Activated naive CD8-positive, alpha-beta T cell treated with anti-CD3 and anti-CD28 coated beads, Interleukin-2, amount 10 ng/mL, durations not matched to agents 7 days and 5 days (primary cell): ENCODE results near the gene SHISA7. TPM values are rescaled to one million over a fixed set of nuclear protein-coding genes. Genes with fewer than 3 reads are reported as not detected.

Source experiments
- ATAC-seq: fragments of 150-1000 bp; cut with Tn5 transposase; one replicate; pipeline ENCODE4 v1.10.0; 2021; ENCODE audit warnings: low read depth, moderate library complexity
- POLR2A ChIA-PET: fragments of 350-600 bp; sonication (Branson Sonifier 250); formaldehyde crosslinking; loops from one replicate; lab custom pipeline; 2021; ENCODE audit warnings: antibody characterized with exemption; lab: Charles Lee
- DNase-seq: peaks from one replicate; pipeline ENCODE4 v3.0.0; 2021
- H3K27ac Mint-ChIP-seq: one replicate; pipeline ENCODE4 v1.8.0; 2022; ENCODE audit warnings: mild to moderate bottlenecking, mixed read lengths
- H3K27me3 Mint-ChIP-seq: one replicate; pipeline ENCODE4 v1.8.0; 2022; ENCODE audit warnings: mild to moderate bottlenecking, moderate library complexity, mixed read lengths
- H3K36me3 Mint-ChIP-seq: one replicate; pipeline ENCODE4 v1.8.0; 2021; ENCODE audit warnings: mild to moderate bottlenecking, mixed read lengths
- H3K4me1 Mint-ChIP-seq: one replicate; pipeline ENCODE4 v1.8.0; 2021; ENCODE audit warnings: mixed read lengths
- H3K4me3 Mint-ChIP-seq: one replicate; pipeline ENCODE4 v1.8.0; 2022; ENCODE audit warnings: mild to moderate bottlenecking, moderate library complexity, mixed read lengths
- H3K9me3 Mint-ChIP-seq: one replicate; pipeline ENCODE4 v1.8.0; 2021; ENCODE audit warnings: mixed read lengths
- total RNA-seq, 2 experiments: library from RNA; stranded (reverse); gene quantifications; one replicate each; pipeline ENCODE4 v1.2.3, GENCODE V29; 2021

SHISA7 gene
- total RNA-seq, 2 experiments from 2014 or later: not detected

DNA sequence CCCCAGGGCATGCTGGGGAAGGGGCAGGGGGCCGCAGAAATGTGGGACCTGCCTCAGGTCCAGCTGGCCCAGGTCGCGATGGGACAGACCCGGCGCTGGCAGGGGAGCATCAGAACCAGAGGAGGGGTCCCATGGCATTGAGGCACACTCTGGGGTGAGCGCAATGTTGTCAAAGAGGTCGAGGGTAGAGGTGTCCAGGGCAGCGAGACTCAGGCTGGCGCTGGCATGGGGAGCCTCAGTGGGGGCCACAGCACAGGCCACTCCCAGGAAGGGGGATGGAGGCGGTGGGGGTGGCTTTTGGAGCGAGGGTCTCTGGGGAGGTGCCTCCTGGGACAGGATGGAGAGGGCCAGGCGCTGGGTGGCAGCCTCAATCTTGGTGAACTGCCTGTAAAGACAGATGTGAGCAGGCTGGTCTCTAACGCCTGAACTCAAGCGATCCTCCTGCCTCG, 20.5 kb upstream of the SHISA7 start:
- peaks cover 4% of the 10 kb centered on the region for H3K27me3 Mint-ChIP-seq
- no peak for ATAC-seq
- POLR2A ChIA-PET: no interaction called here
- no peak overlapping the region for H3K4me3 Mint-ChIP-seq
- no peaks in the 10 kb centered on the region for H3K9me3 Mint-ChIP-seq
- DNase-seq: no peak
- no peaks in the 10 kb centered on the region for H3K36me3 Mint-ChIP-seq
- peaks cover 16% of the 10 kb centered on the region for H3K4me1 Mint-ChIP-seq
- H3K27ac Mint-ChIP-seq: no peak overlapping the region

DNA sequence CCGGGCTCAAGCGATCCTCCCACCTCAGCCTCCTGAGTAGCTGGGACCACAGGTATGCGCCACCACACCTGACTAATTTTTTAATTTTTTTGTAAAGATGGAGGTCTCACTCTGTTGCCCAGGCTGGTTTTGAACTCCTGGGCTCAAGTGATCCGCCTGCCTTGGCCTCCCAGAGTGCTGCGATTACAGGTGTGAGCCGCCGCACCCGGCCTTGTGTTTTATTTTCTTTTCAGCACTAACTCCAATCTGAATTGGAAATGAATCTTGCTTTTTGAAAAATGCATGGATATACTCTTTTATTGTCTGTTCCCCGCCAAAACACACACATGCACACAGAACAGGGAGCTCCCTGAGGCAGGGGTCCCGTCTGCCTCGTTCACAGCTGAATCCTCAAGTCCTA, 19.6 kb upstream of the SHISA7 start:
- POLR2A ChIA-PET: interaction anchor here (1.2 kb wide), 1 partner anchor 24 kb away, joined by 3 read pairs; no protein-coding TSS in a partner anchor
- peak overlapping the region; percentile 94 for H3K4me3 Mint-ChIP-seq
- ATAC-seq (no peak), DNase-seq (no peak)
- H3K27me3 Mint-ChIP-seq: peaks cover 4% of the 10 kb centered on the region
- no peaks in the 10 kb centered on the region for H3K36me3 Mint-ChIP-seq
- peak overlapping the region; percentile 33 for H3K27ac Mint-ChIP-seq
- H3K9me3 Mint-ChIP-seq: no peaks in the 10 kb centered on the region
- H3K4me1 Mint-ChIP-seq: peaks cover 15% of the 10 kb centered on the region

DNA sequence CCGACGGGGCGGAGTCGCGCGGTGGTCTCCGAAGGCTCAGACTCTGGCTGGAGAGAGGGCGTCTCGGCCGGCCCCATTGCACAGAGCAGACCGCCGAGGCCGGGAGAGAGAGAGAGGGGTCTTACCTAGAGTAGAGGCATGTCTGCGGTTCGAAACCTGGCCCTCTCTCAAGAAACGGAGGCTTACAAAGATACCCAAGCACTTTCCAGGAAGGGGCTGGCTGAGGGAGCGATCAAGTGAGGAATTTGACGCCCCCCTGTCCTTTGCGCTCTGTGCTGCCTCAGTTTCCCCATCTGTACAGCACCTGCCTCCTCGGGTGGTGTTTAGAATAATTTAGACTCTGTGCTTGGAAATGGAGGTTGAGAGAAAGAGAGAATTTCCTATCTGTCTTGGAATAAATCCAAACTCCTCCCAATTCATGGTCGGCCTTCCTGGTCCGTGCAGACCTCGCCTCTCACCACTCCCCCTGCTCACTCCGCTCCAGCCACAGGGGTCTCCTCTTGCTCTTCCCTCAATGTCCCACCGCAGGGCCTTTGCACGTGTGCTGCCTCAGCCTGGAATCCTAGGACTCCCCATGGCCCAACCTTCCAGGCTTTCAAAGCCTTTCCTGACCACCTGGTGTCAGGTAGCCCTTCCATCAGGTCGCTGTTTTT, 19.0 kb upstream of the SHISA7 start:
- H3K4me1 Mint-ChIP-seq: peaks cover 15% of the 10 kb centered on the region
- no peaks in the 10 kb centered on the region for H3K36me3 Mint-ChIP-seq
- ATAC-seq (no peak), DNase-seq (peak; percentile 37)
- no peaks in the 10 kb centered on the region for H3K9me3 Mint-ChIP-seq
- POLR2A ChIA-PET: interaction anchor here (0.6 to 1.2 kb wide), 12 partner anchors 14 to 208 kb away, joined by 3 to 18 read pairs (median 4); partner anchors contain the start of genes FIZ1, KMT5C, TMEM238 and U2AF2
- peak overlapping the region; percentile 94 for H3K4me3 Mint-ChIP-seq
- peak overlapping the region; percentile 95 for H3K27ac Mint-ChIP-seq
- peaks cover 4% of the 10 kb centered on the region for H3K27me3 Mint-ChIP-seq

DNA sequence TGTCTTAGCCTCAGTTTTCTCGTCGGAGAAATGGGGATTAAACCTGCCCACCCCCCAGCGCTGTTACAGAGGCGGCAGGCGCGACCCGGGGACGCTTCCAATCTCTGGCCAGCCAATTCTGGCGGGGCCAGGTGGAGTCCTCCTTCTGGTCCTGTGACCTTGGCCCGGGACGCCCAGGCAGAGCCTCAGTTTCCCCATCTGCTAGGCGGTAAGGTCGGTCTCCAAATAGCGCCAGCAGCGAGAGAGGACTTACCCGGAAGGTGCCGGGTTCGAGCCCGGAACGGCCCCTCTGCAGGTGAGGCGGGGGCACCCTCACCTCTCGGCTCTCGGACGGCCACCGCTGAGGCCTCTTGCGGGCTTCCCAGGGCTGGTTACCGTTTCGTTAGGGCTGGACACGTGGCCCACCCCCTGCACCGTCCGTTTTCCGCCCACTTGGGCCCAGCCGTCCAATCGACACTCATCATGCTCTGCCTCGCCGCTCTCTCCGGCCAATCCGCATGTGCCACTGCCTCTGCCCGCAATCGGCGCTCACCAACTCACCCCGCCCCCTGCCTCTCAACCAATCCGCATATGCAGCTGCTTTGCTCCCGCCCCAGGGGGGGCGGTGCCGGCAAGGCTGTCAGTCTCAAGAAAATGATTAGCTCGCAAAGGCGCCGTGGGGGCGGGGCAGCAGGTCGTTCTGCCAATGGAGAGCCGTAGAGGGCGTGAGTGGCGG, 18.3 kb upstream of the SHISA7 start, which contains the start of gene ISOC2:
Gene ISOC2 (minus strand): TSS at position 384 of the 715 bp plus-strand sequence. CDS start 5,156 bp downstream, outside the sequence.
- peaks cover 15% of the 10 kb centered on the region for H3K4me1 Mint-ChIP-seq
- H3K27me3 Mint-ChIP-seq: peaks cover 4% of the 10 kb centered on the region
- ATAC-seq (peak; percentile 98), DNase-seq (peak; percentile 100)
- peak within 1 kb of the TSS; percentile 95 for H3K27ac Mint-ChIP-seq
- POLR2A ChIA-PET: interaction anchor here (0.6 to 1.2 kb wide), 12 partner anchors 15 to 207 kb away, joined by 3 to 18 read pairs (median 4); partner anchors contain the start of genes FIZ1, KMT5C, TMEM238 and U2AF2
- H3K36me3 Mint-ChIP-seq: no peaks in the 10 kb centered on the region
- peak within 1 kb of the TSS; percentile 94 for H3K4me3 Mint-ChIP-seq
- no peaks in the 10 kb centered on the region for H3K9me3 Mint-ChIP-seq

DNA sequence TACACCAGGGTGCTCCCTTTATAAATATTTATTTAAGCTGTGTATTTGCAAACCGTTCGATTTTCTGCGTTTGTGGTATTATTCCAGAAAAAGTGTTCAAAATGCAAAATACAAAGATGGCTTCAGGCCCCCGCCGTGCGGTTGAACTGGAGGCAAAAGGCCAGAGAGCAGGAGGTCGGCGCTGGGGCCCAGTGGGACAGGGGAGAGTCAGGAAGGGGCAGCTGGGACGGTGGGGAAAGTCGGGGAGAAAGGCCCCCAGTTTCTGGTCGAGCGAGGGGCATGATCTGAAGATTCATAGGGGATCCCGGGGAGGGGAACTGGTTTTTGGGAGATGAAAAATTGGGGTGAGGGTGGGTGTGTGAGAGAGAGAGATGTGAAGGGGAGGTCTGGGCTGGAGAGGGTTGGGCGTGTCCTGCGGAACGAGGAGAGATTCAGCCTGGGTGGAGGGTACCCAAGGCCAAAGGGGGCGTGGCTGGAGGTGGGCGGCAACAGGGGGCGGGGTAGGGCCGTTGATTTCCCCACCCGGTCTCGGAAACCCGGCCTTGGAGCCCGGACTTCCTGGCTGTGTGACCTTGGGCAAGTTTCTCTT, 17.7 kb upstream of the SHISA7 start:
- Mint-ChIP-seq H3K4me1 (peaks cover 15% of the 10 kb centered on the region), H3K36me3 (no peaks in the 10 kb centered on the region), H3K27me3 (peaks cover 2% of the 10 kb centered on the region), H3K27ac (peak overlapping the region; percentile 95), H3K4me3 (peak overlapping the region; percentile 94), H3K9me3 (no peaks in the 10 kb centered on the region)
- POLR2A ChIA-PET: no interaction called here
- DNase-seq: no peak
- ATAC-seq: no peak

DNA sequence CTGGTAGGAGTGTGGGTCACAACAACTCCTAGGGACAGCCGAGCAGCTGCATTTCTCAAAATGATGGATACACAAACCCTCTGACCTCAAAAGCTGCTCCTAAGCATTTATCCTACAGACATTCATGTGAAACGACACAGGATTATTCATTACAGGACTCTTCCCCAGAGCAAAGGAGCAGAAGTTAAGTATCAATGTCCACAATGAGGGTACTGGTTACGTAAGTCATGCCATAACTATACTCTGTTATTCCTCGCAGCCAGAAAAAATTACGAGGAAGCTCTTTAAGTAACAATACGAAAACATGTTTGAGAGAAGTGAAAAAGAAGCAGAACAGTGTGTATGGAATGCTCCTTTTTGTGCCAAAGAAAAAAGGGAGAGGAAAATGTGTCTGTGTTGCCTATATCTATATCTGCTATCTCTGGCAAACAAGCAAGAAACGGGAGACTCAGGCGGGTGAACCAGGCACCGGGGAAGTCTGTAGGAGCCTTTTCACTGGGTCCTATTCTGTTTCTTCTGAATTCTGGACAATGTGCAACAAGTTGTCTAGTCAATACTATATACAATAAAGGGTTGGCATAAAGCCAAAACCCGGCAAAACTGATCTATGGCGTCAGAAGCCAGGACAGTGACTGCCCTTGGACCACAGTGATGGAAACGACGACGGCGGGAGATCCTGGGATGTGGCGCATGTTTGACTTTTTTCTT, 17.0 kb upstream of the SHISA7 start:
- peak overlapping the region; percentile 94 for H3K4me3 Mint-ChIP-seq
- ATAC-seq (no peak), DNase-seq (no peak)
- POLR2A ChIA-PET: interaction anchor here (0.5 kb wide), 1 partner anchor 47 kb away, joined by 7 read pairs; no protein-coding TSS in a partner anchor
- no peaks in the 10 kb centered on the region for H3K36me3 Mint-ChIP-seq
- H3K9me3 Mint-ChIP-seq: no peaks in the 10 kb centered on the region
- H3K4me1 Mint-ChIP-seq: peaks cover 15% of the 10 kb centered on the region
- peaks cover 2% of the 10 kb centered on the region for H3K27me3 Mint-ChIP-seq
- no peak overlapping the region for H3K27ac Mint-ChIP-seq

DNA sequence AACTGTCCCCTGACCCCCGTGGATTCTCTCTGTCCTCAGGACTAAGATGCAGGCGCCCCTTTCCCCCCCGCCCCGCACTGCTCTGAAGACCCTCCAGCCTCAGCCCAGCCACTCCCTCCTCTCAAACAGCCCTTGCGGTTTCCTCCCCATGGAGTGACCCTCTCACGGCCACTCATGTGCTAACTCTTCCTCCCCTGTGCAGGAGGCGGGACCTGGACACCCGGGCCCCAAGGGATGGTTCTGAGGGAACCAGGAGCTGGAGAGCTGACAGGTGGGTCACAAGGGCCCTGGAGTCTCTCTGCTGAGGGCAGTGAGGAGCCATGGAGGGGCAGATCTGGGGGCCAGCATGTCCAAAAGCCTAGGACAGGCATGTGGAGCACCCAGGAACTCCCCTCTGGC, 16.4 kb upstream of the SHISA7 start:
- DNase-seq: no peak
- Mint-ChIP-seq H3K9me3 (no peaks in the 10 kb centered on the region), H3K27ac (no peak overlapping the region)

DNA sequence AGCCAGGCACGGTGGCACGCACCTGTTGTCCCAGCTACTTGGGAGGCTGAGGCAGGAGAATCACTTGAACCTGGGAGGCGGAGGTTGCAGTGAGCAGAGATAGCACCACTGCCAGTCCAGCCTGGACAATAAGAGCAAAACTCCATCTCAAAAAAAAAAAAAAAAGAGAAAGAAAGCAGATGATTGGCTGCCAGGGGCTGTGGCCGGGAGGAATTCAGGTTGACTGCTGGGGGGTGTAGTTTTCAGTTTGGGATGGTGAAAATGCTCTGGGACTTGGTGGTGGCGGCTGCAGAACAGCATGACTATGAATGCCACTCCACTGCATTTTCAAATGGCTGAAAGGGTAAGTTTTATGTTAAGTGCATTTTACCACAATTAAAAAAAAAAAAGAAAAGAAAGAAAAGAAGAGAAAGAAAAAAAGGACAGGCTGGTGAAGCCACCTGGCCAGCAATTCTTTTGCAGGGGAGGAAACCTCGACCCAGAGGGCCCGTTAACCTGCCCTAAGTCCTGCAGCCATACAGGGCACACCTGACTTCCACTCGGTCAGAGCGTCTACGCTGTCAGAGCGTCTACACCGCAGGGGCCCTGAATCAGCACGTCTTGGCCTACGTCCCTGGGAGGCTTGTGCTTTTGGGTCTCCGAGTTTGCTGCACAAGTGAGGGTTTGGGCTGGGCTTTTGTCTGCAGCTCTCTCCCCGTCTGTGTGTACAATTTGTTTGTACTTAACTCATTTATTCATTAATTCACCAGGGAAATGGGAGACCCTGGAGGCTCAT, 14.8 kb upstream of the SHISA7 start:
- no peak overlapping the region for H3K4me3 Mint-ChIP-seq
- no peaks in the 10 kb centered on the region for H3K9me3 Mint-ChIP-seq
- no peak overlapping the region for H3K27ac Mint-ChIP-seq
- peaks cover 8% of the 10 kb centered on the region for H3K36me3 Mint-ChIP-seq
- DNase-seq (no peak), ATAC-seq (no peak)
- POLR2A ChIA-PET: interaction anchor here (0.6 kb wide), 1 partner anchor 12 kb away, joined by 4 read pairs; no protein-coding TSS in a partner anchor
- H3K27me3 Mint-ChIP-seq: peaks cover 9% of the 10 kb centered on the region
- H3K4me1 Mint-ChIP-seq: peaks cover 16% of the 10 kb centered on the region

More for the DNA sequence above, 16.4 kb upstream of the SHISA7 start:
- H3K4me1 Mint-ChIP-seq: peaks cover 15% of the 10 kb centered on the region
- H3K27me3 Mint-ChIP-seq: peaks cover 2% of the 10 kb centered on the region
- peaks cover 3% of the 10 kb centered on the region for H3K36me3 Mint-ChIP-seq
- POLR2A ChIA-PET: interaction anchor here (0.5 kb wide), 2 partner anchors 47 to 56 kb away, joined by 3 to 7 read pairs; no protein-coding TSS in a partner anchor
- H3K4me3 Mint-ChIP-seq: no peak overlapping the region
- no peak for ATAC-seq

DNA sequence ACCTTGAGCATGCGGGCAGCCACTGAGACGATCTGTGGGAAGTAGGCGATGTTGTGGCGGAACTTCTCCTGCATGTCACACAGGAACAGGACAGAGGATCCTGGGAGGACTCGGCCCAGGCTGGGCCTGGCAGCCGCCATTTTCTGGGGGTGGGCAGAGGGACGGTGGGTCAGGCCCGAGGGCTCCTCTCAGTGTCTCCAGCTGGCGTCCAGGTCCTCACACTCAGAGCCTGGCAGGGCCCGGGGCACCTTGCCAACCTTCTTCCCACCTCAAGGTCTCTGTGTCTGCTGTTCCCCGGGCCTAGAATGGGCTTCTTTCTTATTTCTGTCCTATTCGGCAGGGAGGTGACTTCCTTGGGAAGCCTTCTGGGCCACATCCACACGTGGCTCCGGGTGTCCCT, 13.2 kb upstream of the SHISA7 start:
- DNase-seq (no peak), ATAC-seq (no peak)
- peaks cover 16% of the 10 kb centered on the region for H3K27me3 Mint-ChIP-seq
- peaks cover 8% of the 10 kb centered on the region for H3K36me3 Mint-ChIP-seq
- peaks cover 9% of the 10 kb centered on the region for H3K4me1 Mint-ChIP-seq
- H3K27ac Mint-ChIP-seq: no peak overlapping the region
- H3K4me3 Mint-ChIP-seq: no peak overlapping the region
- H3K9me3 Mint-ChIP-seq: no peaks in the 10 kb centered on the region
- POLR2A ChIA-PET: no interaction called here

DNA sequence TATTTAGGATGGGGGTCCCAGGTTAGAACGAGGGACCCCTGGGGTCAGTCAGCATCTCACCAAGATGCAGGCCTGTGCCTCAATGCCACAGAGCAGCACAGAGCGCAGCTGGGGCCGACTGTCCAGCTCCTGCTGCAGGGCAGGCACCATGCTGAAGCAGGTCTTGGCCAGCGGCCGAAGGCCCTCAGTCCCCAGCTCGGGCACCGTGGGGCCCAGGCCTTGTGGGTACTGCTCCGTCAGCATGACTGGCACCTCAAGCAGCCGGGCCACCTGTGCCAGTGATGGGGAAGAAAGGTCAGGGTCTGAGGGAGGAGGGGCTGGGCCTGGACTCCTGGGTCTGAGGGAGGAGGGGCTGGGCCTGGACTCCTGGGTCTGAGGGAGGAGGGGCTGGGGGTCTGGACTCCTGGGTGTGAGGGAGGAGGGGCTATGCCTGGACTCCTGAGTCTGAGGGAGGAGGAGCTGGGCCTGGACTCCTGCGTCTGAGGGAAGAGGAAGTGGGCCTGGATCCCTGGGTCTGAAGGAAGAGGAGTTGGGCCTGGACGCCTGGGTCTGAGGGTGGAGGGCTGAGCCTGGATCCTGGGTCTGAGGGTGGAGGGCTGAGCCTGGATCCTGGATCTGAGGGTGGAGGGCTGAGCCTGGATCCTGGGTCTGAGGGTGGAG, 12.6 kb upstream of the SHISA7 start:
- H3K27ac Mint-ChIP-seq: no peak overlapping the region
- no peaks in the 10 kb centered on the region for H3K9me3 Mint-ChIP-seq
- POLR2A ChIA-PET: no interaction called here
- ATAC-seq: no peak
- H3K36me3 Mint-ChIP-seq: peaks cover 8% of the 10 kb centered on the region
- peaks cover 7% of the 10 kb centered on the region for H3K4me1 Mint-ChIP-seq
- no peak for DNase-seq
- H3K27me3 Mint-ChIP-seq: peaks cover 21% of the 10 kb centered on the region
- H3K4me3 Mint-ChIP-seq: no peak overlapping the region

DNA sequence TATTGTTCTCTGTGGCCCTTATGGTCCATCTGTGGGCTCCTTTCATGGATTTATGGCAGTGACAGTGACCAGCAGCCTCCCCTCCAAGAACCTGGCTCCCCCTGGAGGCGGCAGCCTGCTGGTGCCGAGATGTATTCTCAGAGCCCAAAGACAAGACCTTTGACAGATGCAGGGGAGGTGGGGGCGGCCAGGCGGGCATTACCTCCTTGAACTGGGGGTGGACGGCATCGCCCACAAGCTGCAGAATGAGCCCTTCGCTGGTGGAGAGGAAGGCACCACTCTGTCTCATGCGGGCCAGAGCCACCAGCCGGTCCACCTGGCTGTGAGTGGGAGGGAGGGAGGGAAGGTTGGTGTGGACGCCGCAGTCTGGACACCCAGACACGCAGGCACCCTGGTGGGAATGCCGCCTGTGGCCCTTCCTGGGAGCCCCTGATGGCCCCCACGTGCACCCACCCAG, 11.7 kb upstream of the SHISA7 start:
- POLR2A ChIA-PET: no interaction called here
- Mint-ChIP-seq H3K9me3 (no peaks in the 10 kb centered on the region), H3K27ac (no peak overlapping the region), H3K4me3 (no peak overlapping the region), H3K36me3 (peaks cover 8% of the 10 kb centered on the region), H3K4me1 (peaks cover 5% of the 10 kb centered on the region), H3K27me3 (peaks cover 25% of the 10 kb centered on the region)
- ATAC-seq (peak; percentile 46), DNase-seq (peak; percentile 65)
